MCF 10A (cell line): ENCODE measurements around the gene CGB2. TPM values are rescaled to one million over a fixed set of nuclear protein-coding genes. Genes with fewer than 3 reads are reported as not detected.
"Not testable (repeated sequence)": the region's sequence is repeated elsewhere in the genome, so short reads cannot be mapped to it uniquely, and the experiment has no call there.

ENCODE experiments used
- BruUV-seq: library from RNA; stranded (reverse); fragments of 400-500 nt; replicated peaks from 2 replicates; lab custom pipeline; 2021; lab: Mats Ljungman, UMichigan
- CTCF ChIA-PET: fragments of 300-600 bp; sonication (Branson Sonifier 250); formaldehyde crosslinking; extraction: SDS; loops from one replicate; lab custom pipeline; 2021; ENCODE audit warnings: antibody characterized with exemption, inconsistent platforms; lab: Yijun Ruan, JAX
- POLR2A ChIA-PET: fragments of 300-600, 350-650 bp; sonication (Branson Sonifier 250); formaldehyde crosslinking; extraction: SDS; loops from one replicate; lab custom pipeline; 2020; ENCODE audit warnings: antibody characterized with exemption, inconsistent platforms; lab: Yijun Ruan, JAX
- DNase-seq: peaks from one replicate; pipeline ENCODE4 v3.0.0-alpha.2; 2018; ENCODE audit not compliant: unreplicated experiment
- H3K27ac Mint-ChIP-seq: one replicate; pipeline ENCODE4 v1.8.0; 2022; ENCODE audit warnings: mild to moderate bottlenecking, low read depth, mixed read lengths; ENCODE audit not compliant: unreplicated experiment
- H3K27me3 Mint-ChIP-seq: one replicate; pipeline ENCODE4 v1.8.0; 2022; ENCODE audit warnings: mixed read lengths; ENCODE audit not compliant: insufficient read depth, unreplicated experiment
- H3K36me3 Mint-ChIP-seq: one replicate; pipeline ENCODE4 v1.8.0; 2022; ENCODE audit warnings: mild to moderate bottlenecking, moderate library complexity, mixed read lengths; ENCODE audit not compliant: insufficient read depth, unreplicated experiment
- H3K4me1 Mint-ChIP-seq: one replicate; pipeline ENCODE4 v1.8.0; 2022; ENCODE audit warnings: mixed read lengths; ENCODE audit not compliant: insufficient read depth, unreplicated experiment
- H3K4me3 Mint-ChIP-seq: one replicate; pipeline ENCODE4 v1.8.0; 2022; ENCODE audit warnings: mild to moderate bottlenecking, moderate library complexity, mixed read lengths; ENCODE audit not compliant: unreplicated experiment
- H3K9me3 Mint-ChIP-seq: one replicate; pipeline ENCODE4 v1.8.0; 2022; ENCODE audit warnings: mixed read lengths; ENCODE audit not compliant: unreplicated experiment
- CTCF ChIP-seq: fragments of 200-600 bp; IDR thresholded peaks from one replicate; pipeline ENCODE4 v1.8.0; 2022; ENCODE audit warnings: antibody characterized with exemption, mild to moderate bottlenecking; ENCODE audit not compliant: unreplicated experiment
- intact Hi-C: fragments of 100-400 bp; cut with micrococcal nuclease; formaldehyde crosslinking; loops from 2 replicates; pipeline ENCODE4 v1.14.1; 2022
- microRNA-seq: library from miRNA; unstranded; fragments of <30 nt; microRNA quantifications from one replicate; pipeline ENCODE4 v1.2.0, GENCODE V29; 2022
- total RNA-seq: library from RNA; stranded (reverse); gene quantifications from 2 replicates; pipeline ENCODE4 v1.2.3, GENCODE V29; 2022

The CGB2 gene
- total RNA-seq, 1 experiment from 2014 or later: not detected

GRCh38 chr19:49074869-49075268 is 43.2 kb downstream of the CGB2 start:
- BruUV-seq: not testable (repeated sequence)

GRCh38 chr19:49080392-49080791 is 48.7 kb downstream of the CGB2 start:
- ChIA-PET CTCF (interaction anchor here (0.6 to 1.1 kb wide), 3 partner anchors 18 to 146 kb away, joined by 3 to 5 read pairs (median 3); no protein-coding TSS in a partner anchor), POLR2A (no interaction called here)
- H3K36me3 Mint-ChIP-seq: peaks cover 4% of the 10 kb centered on the region
- H3K4me1 Mint-ChIP-seq: peaks cover 14% of the 10 kb centered on the region
- no peaks in the 10 kb centered on the region for H3K27me3 Mint-ChIP-seq
- TF ChIP-seq CTCF: no peak
- DNase-seq: no peak
- intact Hi-C loops: no loop called here
- H3K27ac Mint-ChIP-seq: no peak overlapping the region
- no peaks in the 10 kb centered on the region for H3K9me3 Mint-ChIP-seq
- BruUV-seq: no TSS peak
- no peak overlapping the region for H3K4me3 Mint-ChIP-seq

More at GRCh38 chr19:49074869-49075268, 43.2 kb downstream of the CGB2 start:
- not testable (repeated sequence) for H3K4me3 Mint-ChIP-seq, H3K9me3 Mint-ChIP-seq, H3K27ac Mint-ChIP-seq, H3K36me3 Mint-ChIP-seq
- TF ChIP-seq CTCF: peak; percentile 68
- intact Hi-C loops: loop anchor here (1.0 to 2.0 kb wide), 2 partner anchors 76 to 149 kb away; no protein-coding TSS in a partner anchor
- ChIA-PET CTCF (interaction anchor here (0.6 to 2.3 kb wide), 14 partner anchors 9 to 315 kb away, joined by 3 to 11 read pairs (median 4); partner anchors contain the start of genes GYS1 and RUVBL2), POLR2A (interaction anchor here (0.7 to 1.1 kb wide), 3 partner anchors 37 to 1381 kb away, joined by 3 to 4 read pairs (median 3); partner anchors contain the start of gene RUVBL2)
- H3K4me1 Mint-ChIP-seq: peaks cover 19% of the 10 kb centered on the region
- peak; percentile 68 for DNase-seq
- peaks cover 20% of the 10 kb centered on the region for H3K27me3 Mint-ChIP-seq

DNA sequence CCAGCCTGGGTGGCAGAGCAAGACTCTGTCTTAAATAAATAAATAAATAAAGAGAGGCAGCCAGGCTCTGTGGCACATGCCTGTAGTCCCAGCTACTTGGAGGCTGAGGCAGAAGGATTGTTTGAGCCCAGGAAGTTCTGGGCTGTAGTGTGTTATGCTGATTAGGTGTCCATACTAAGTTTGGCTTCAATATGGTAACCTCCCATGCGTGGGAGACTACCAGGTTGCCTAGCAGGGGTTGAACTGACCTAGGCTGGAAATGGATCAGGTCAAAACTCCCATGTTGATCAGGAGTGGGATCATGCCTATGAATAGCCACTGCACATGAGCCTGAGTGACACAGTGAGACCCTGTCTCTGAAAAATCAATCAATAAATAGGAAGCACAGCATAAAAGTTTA is 49.6 kb downstream of the CGB2 start:
- no TSS peak for BruUV-seq
- Mint-ChIP-seq H3K9me3 (no peaks in the 10 kb centered on the region), H3K27ac (no peak overlapping the region), H3K4me1 (peaks cover 10% of the 10 kb centered on the region), H3K36me3 (peaks cover 7% of the 10 kb centered on the region), H3K4me3 (no peak overlapping the region), H3K27me3 (no peaks in the 10 kb centered on the region)
- ChIA-PET CTCF (interaction anchor here (0.6 to 1.1 kb wide), 3 partner anchors 17 to 145 kb away, joined by 3 to 5 read pairs (median 3); no protein-coding TSS in a partner anchor), POLR2A (interaction anchor here (1.4 kb wide), 1 partner anchor 10 kb away, joined by 3 read pairs; no protein-coding TSS in a partner anchor)
- no peak for TF ChIP-seq CTCF
- intact Hi-C loops: no loop called here
- DNase-seq: no peak

Small RNA genes within 50 kb of the gene (microRNA-seq; reads per million reads assigned to microRNA genes)
- 0.53 reads per million for gene MIR6798

Other genes with a start within 250 kb of the CGB2 start
- gene BCAT2, start 220.9 kb upstream of the CGB2 start, total RNA-seq: 40.7 and 48.2 TPM in 2 replicates
- 0.26 and 0.32 TPM in 2 replicates for gene HSD17B14, start 195.4 kb upstream of the CGB2 start, total RNA-seq
- 10.1 and 11.9 TPM in 2 replicates for gene PLEKHA4, start 163.3 kb upstream of the CGB2 start, total RNA-seq
- 207 and 248 TPM in 2 replicates for gene PPP1R15A, start 159.5 kb upstream of the CGB2 start, total RNA-seq
- gene TULP2, start 133.1 kb upstream of the CGB2 start, total RNA-seq: not detected in 2 replicates
- 61.4 and 76.8 TPM in 2 replicates for gene NUCB1, start 131.6 kb upstream of the CGB2 start, total RNA-seq
- not detected in 2 replicates for gene DHDH, start 98.2 kb upstream of the CGB2 start, total RNA-seq
- 130 and 152 TPM in 2 replicates for gene BAX, start 77.0 kb upstream of the CGB2 start, total RNA-seq
- gene FTL, start 66.6 kb upstream of the CGB2 start, total RNA-seq: 275 and 390 TPM in 2 replicates
- 29.7 and 42.7 TPM in 2 replicates for gene GYS1, start 38.6 kb upstream of the CGB2 start, total RNA-seq
- 126 and 156 TPM in 2 replicates for gene RUVBL2, start 38.0 kb upstream of the CGB2 start, total RNA-seq
- not detected in 2 replicates for gene LHB, start 14.8 kb upstream of the CGB2 start, total RNA-seq
- gene CGB3, start 7.6 kb upstream of the CGB2 start, total RNA-seq: not detected in 2 replicates
- not detected in 2 replicates for gene CGB1, start 5.0 kb downstream of the CGB2 start, total RNA-seq
- gene CGB5, start 12.0 kb downstream of the CGB2 start, total RNA-seq: not detected in 2 replicates
- gene CGB8, start 17.2 kb downstream of the CGB2 start, total RNA-seq: 1.3 TPM in 1 of 2 replicates, not detected in the other
- gene CGB7, start 25.9 kb downstream of the CGB2 start, total RNA-seq: 2.3 and 2.5 TPM in 2 replicates
- gene NTF4, start 32.9 kb downstream of the CGB2 start, total RNA-seq: 6.0 and 7.8 TPM in 2 replicates
- not detected in 2 replicates for gene KCNA7, start 40.8 kb downstream of the CGB2 start, total RNA-seq
- 199 and 200 TPM in 2 replicates for gene SNRNP70, start 53.6 kb downstream of the CGB2 start, total RNA-seq
- 2.6 and 3.2 TPM in 2 replicates for gene LIN7B, start 82.5 kb downstream of the CGB2 start, total RNA-seq
- gene C19orf73, start 87.3 kb downstream of the CGB2 start, total RNA-seq: 2.4 and 3.2 TPM in 2 replicates
- gene PPFIA3, start 87.7 kb downstream of the CGB2 start, total RNA-seq: 6.7 and 8.0 TPM in 2 replicates
- gene HRC, start 123.5 kb downstream of the CGB2 start, total RNA-seq: not detected in 2 replicates
- gene TRPM4, start 125.9 kb downstream of the CGB2 start, total RNA-seq: 21.2 and 21.4 TPM in 2 replicates